ENCODE data around the gene ARMC5. TPM values are rescaled to one million over a fixed set of nuclear protein-coding genes. Genes with fewer than 3 reads are reported as not detected.
"Not testable (repeated sequence)": the region's sequence is repeated elsewhere in the genome, so short reads cannot be mapped to it uniquely, and the experiment has no call there.

ARMC5 gene
- polyA plus RNA-seq, 1 donor from 2014 or later, result 27.6 TPM

GRCh38 chr16:31501966-31502348, 42.7 kb downstream of the ARMC5 start:
- H3F3A ChIP-seq (ENCODE audit: insufficient read depth, low read length, poor library complexity, severe bottlenecking), result no peaks in the 10 kb centered on the region
- H3K36me3 ChIP-seq (ENCODE audit: insufficient read depth, low read length), result no peaks in the 10 kb centered on the region
- H4K20me1 ChIP-seq (ENCODE audit: insufficient read depth), result no peaks in the 10 kb centered on the region
- no peaks in the 10 kb centered on the region for H3K9me2 ChIP-seq (ENCODE audit: insufficient read depth, low read length)
- H3K27me3 ChIP-seq (ENCODE audit: insufficient read depth, low read depth, low read length), result no peaks in the 10 kb centered on the region
- no peaks in the 10 kb centered on the region for H3K79me2 ChIP-seq (replicated peaks; ENCODE audit: insufficient read depth, low read length)
- no peaks in the 10 kb centered on the region for H3K9me3 ChIP-seq (ENCODE audit: low read length)
- no peak overlapping the region for H3K9ac ChIP-seq (ENCODE audit: low read length)
- no peak overlapping the region for H2AFZ ChIP-seq (ENCODE audit: low read depth, low read length)
- no peak for TF ChIP-seq EZH2 (IDR thresholded peaks at IDR 0.05; ENCODE audit: borderline replicate concordance, insufficient read depth, low read length, poor library complexity, severe bottlenecking)
- no peak for TF ChIP-seq MXI1 (conservative IDR thresholded peaks at IDR 0.05; ENCODE audit: poor library complexity, severe bottlenecking)
- TF ChIP-seq SMC3 (conservative IDR thresholded peaks at IDR 0.05; ENCODE audit: poor library complexity), result no peak
- no peak for TF ChIP-seq RAD21 (conservative IDR thresholded peaks at IDR 0.05)
- TF ChIP-seq EP300 (conservative IDR thresholded peaks at IDR 0.05; ENCODE audit: poor library complexity, severe bottlenecking), result no peak
- TF ChIP-seq REST (IDR thresholded peaks at IDR 0.05; ENCODE audit: borderline replicate concordance), result no peak
- TF ChIP-seq CTCF (IDR thresholded peaks at IDR 0.05; ENCODE audit: poor library complexity, severe bottlenecking), result no peak
- no peak for TF ChIP-seq TAF1 (IDR thresholded peaks at IDR 0.05; ENCODE audit: low read depth)
- TF ChIP-seq POLR2AphosphoS5 (IDR thresholded peaks at IDR 0.05), result no peak
- H3K27ac ChIP-seq (ENCODE audit: low read length), result no peak overlapping the region
- no peak overlapping the region for H3K4me3 ChIP-seq (ENCODE audit: low read length)
- H3K4me2 ChIP-seq (ENCODE audit: low read length), result no peak overlapping the region

GRCh38 chr16:31502981-31503380, 43.7 kb downstream of the ARMC5 start:
- Histone ChIP-seq H3K27ac (ENCODE audit: low read length) (no peak overlapping the region), H3K9me3 (ENCODE audit: low read length) (no peaks in the 10 kb centered on the region), H3K9ac (ENCODE audit: low read length) (no peak overlapping the region), H3K36me3 (ENCODE audit: insufficient read depth, low read length) (no peaks in the 10 kb centered on the region), H3K9me2 (ENCODE audit: insufficient read depth, low read length) (no peaks in the 10 kb centered on the region), H3F3A (ENCODE audit: insufficient read depth, low read length, poor library complexity, severe bottlenecking) (no peaks in the 10 kb centered on the region), H3K4me3 (ENCODE audit: low read length) (no peak overlapping the region), H4K20me1 (ENCODE audit: insufficient read depth) (no peaks in the 10 kb centered on the region), H3K4me2 (ENCODE audit: low read length) (no peak overlapping the region), H2AFZ (ENCODE audit: low read depth, low read length) (no peak overlapping the region), H3K27me3 (ENCODE audit: insufficient read depth, low read depth, low read length) (no peaks in the 10 kb centered on the region), H3K79me2 (replicated peaks; ENCODE audit: insufficient read depth, low read length) (no peaks in the 10 kb centered on the region)
- no peak for TF ChIP-seq POLR2AphosphoS5 (IDR thresholded peaks at IDR 0.05)
- no peak for TF ChIP-seq EZH2 (IDR thresholded peaks at IDR 0.05; ENCODE audit: borderline replicate concordance, insufficient read depth, low read length, poor library complexity, severe bottlenecking)
- no peak for TF ChIP-seq MXI1 (conservative IDR thresholded peaks at IDR 0.05; ENCODE audit: poor library complexity, severe bottlenecking)
- no peak for TF ChIP-seq REST (IDR thresholded peaks at IDR 0.05; ENCODE audit: borderline replicate concordance)
- TF ChIP-seq RAD21 (conservative IDR thresholded peaks at IDR 0.05), result no peak
- no peak for TF ChIP-seq EP300 (conservative IDR thresholded peaks at IDR 0.05; ENCODE audit: poor library complexity, severe bottlenecking)
- TF ChIP-seq TAF1 (IDR thresholded peaks at IDR 0.05; ENCODE audit: low read depth), result no peak
- no peak for TF ChIP-seq CTCF (IDR thresholded peaks at IDR 0.05; ENCODE audit: poor library complexity, severe bottlenecking)
- TF ChIP-seq SMC3 (conservative IDR thresholded peaks at IDR 0.05; ENCODE audit: poor library complexity), result no peak

- H4K20me1 ChIP-seq (ENCODE audit: insufficient read depth); H3K9ac ChIP-seq (ENCODE audit: low read length); H3K79me2 ChIP-seq (replicated peaks; ENCODE audit: insufficient read depth, low read length); H3K4me3 ChIP-seq (ENCODE audit: low read length); H3K36me3 ChIP-seq (ENCODE audit: insufficient read depth, low read length); H3K27ac ChIP-seq (ENCODE audit: low read length); H3K9me3 ChIP-seq (ENCODE audit: low read length); H3K9me2 ChIP-seq (ENCODE audit: insufficient read depth, low read length); H2AFZ ChIP-seq (ENCODE audit: low read depth, low read length); H3K27me3 ChIP-seq (ENCODE audit: insufficient read depth, low read depth, low read length); H3F3A ChIP-seq (ENCODE audit: insufficient read depth, low read length, poor library complexity, severe bottlenecking); H3K4me2 ChIP-seq (ENCODE audit: low read length): not testable (repeated sequence)
These were observed 44.3 kb downstream of the ARMC5 start for GRCh38 chr16:31503555-31503954.

Data from neural cell (in vitro differentiated cells).